SK-N-SH (cell line): Measurements from ENCODE around the gene NPEPL1.

Source experiments
- EP300 ChIP-seq, 2 experiments: IDR thresholded peaks; 2 replicates each; pipeline versions ENCODE4 v1.4.0 to v1.6.1; 2012; ENCODE audit warnings: borderline replicate concordance in 1 of 2, low read depth in 1 of 2, low read length in 1 of 2
- POLR2AphosphoS5 ChIP-seq: IDR thresholded peaks from 2 replicates; pipeline ENCODE4 v1.6.1; 2012; ENCODE audit warnings: low read depth, low read length
- TEAD4 ChIP-seq: IDR thresholded peaks from 2 replicates; pipeline ENCODE4 v1.4.0; 2012; ENCODE audit warnings: mild to moderate bottlenecking, borderline replicate concordance; ENCODE audit not compliant: insufficient read depth
- TF ChIP-seq, protein P1 (sequence below): fragments of 200-600 bp; sonication (generic); IDR thresholded peaks from 2 replicates; pipeline ENCODE4 v1.6.1; 2017; ENCODE audit warnings: antibody characterized with exemption, mild to moderate bottlenecking, moderate library complexity
- TF ChIP-seq, protein P2 (sequence below): IDR thresholded peaks from 2 replicates; pipeline ENCODE4 v1.4.0; 2012; ENCODE audit warnings: low read depth
- TF ChIP-seq, protein P3 (sequence below): IDR thresholded peaks from 2 replicates; pipeline ENCODE4 v1.6.1; 2012; ENCODE audit warnings: mild to moderate bottlenecking, low read depth, low read length, moderate library complexity

DNA sequence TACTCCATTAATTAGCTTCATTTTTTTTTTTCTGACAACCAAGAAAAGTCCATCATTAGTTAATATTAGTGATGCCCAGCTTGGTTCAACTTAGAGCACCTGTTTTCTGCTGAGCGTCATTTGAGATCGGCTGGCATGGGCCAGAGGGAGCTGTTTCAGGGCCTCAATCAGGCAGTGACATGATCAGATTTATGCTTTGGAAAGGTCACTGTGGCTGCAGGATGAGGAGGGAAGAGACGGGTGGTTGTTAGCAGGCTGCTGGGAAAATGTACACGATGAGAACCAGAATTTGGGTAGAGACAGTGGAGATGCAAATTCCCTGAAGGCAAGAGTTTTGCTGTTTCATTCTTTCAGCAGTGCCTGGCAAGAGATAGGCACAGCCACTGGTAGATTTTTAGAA, 45.9 kb upstream of the NPEPL1 start:
- TF ChIP-seq TEAD4 = no peak
- TF ChIP-seq, protein P1, sequence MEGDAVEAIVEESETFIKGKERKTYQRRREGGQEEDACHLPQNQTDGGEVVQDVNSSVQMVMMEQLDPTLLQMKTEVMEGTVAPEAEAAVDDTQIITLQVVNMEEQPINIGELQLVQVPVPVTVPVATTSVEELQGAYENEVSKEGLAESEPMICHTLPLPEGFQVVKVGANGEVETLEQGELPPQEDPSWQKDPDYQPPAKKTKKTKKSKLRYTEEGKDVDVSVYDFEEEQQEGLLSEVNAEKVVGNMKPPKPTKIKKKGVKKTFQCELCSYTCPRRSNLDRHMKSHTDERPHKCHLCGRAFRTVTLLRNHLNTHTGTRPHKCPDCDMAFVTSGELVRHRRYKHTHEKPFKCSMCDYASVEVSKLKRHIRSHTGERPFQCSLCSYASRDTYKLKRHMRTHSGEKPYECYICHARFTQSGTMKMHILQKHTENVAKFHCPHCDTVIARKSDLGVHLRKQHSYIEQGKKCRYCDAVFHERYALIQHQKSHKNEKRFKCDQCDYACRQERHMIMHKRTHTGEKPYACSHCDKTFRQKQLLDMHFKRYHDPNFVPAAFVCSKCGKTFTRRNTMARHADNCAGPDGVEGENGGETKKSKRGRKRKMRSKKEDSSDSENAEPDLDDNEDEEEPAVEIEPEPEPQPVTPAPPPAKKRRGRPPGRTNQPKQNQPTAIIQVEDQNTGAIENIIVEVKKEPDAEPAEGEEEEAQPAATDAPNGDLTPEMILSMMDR = no peak
- no peak for TF ChIP-seq EP300 (IDR thresholded peaks at IDR 0.05; ENCODE audit: borderline replicate concordance in 1 of 2, low read depth in 1 of 2, low read length in 1 of 2)
- no peak for TF ChIP-seq POLR2AphosphoS5
- TF ChIP-seq, protein P2, sequence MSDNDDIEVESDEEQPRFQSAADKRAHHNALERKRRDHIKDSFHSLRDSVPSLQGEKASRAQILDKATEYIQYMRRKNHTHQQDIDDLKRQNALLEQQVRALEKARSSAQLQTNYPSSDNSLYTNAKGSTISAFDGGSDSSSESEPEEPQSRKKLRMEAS = no peak
- TF ChIP-seq, protein P3, sequence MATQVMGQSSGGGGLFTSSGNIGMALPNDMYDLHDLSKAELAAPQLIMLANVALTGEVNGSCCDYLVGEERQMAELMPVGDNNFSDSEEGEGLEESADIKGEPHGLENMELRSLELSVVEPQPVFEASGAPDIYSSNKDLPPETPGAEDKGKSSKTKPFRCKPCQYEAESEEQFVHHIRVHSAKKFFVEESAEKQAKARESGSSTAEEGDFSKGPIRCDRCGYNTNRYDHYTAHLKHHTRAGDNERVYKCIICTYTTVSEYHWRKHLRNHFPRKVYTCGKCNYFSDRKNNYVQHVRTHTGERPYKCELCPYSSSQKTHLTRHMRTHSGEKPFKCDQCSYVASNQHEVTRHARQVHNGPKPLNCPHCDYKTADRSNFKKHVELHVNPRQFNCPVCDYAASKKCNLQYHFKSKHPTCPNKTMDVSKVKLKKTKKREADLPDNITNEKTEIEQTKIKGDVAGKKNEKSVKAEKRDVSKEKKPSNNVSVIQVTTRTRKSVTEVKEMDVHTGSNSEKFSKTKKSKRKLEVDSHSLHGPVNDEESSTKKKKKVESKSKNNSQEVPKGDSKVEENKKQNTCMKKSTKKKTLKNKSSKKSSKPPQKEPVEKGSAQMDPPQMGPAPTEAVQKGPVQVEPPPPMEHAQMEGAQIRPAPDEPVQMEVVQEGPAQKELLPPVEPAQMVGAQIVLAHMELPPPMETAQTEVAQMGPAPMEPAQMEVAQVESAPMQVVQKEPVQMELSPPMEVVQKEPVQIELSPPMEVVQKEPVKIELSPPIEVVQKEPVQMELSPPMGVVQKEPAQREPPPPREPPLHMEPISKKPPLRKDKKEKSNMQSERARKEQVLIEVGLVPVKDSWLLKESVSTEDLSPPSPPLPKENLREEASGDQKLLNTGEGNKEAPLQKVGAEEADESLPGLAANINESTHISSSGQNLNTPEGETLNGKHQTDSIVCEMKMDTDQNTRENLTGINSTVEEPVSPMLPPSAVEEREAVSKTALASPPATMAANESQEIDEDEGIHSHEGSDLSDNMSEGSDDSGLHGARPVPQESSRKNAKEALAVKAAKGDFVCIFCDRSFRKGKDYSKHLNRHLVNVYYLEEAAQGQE = no peak
